ENCODE results near the gene SNX9. TPM values are rescaled to one million over a fixed set of nuclear protein-coding genes. Genes with fewer than 3 reads are reported as not detected.
A peak's percentile ranks its signal among the peaks of the same experiment; 100 is the strongest.
"Not testable (repeated sequence)": the region's sequence is repeated elsewhere in the genome, so short reads cannot be mapped to it uniquely, and the experiment has no call there.

SNX9 gene
- total and polyA plus RNA-seq, 12 donors, result 18.8 to 39.7 (median 31.2) TPM

- no peaks in the 10 kb centered on the region for H3K27me3 ChIP-seq
- intact Hi-C loops (cut with DNase I), result loop anchor here in 1 of 10 donors (10.0 kb wide), 1 partner anchor 231 kb away; no protein-coding TSS in a partner anchor
- no peak overlapping the region for H3K27ac ChIP-seq
- H3K36me3 ChIP-seq, result peaks cover 0 to 50% (median 13%) of the 10 kb centered on the region in 9 donors
- no peaks in the 10 kb centered on the region for H3K9me3 ChIP-seq
- H3K4me1 ChIP-seq, result peaks cover 0 to 31% (median 9%) of the 10 kb centered on the region in 9 donors
- ATAC-seq, result no peak
- no peak for TF ChIP-seq CTCF (IDR thresholded peaks at IDR 0.05)
- no peak for DNase-seq
- 92 to 96% methylated on average over 3 of the region's 3 CpGs for WGBS, 2 donors
- H3K4me3 ChIP-seq, result no peak overlapping the region
Measured at GRCh38 chr6:157895585-157895984, 72.5 kb downstream of the SNX9 start.

GRCh38 chr6:157896932-157897331 is 73.9 kb downstream of the SNX9 start:
- WGBS, 2 donors, result 93 to 96% methylated on average over 4 of the region's 4 CpGs
- no peak overlapping the region for H3K27ac ChIP-seq
- intact Hi-C loops (cut with DNase I), result loop anchor here in 1 of 10 donors (10.0 kb wide), 1 partner anchor 232 kb away; no protein-coding TSS in a partner anchor
- no peaks in the 10 kb centered on the region for H3K27me3 ChIP-seq
- TF ChIP-seq CTCF (IDR thresholded peaks at IDR 0.05), result no peak
- peak in 1 of 8 donors; percentile 17 for ATAC-seq
- H3K4me3 ChIP-seq, result no peak overlapping the region
- peaks cover 0 to 37% (median 15%) of the 10 kb centered on the region in 9 donors for H3K4me1 ChIP-seq
- DNase-seq, result no peak
- no peaks in the 10 kb centered on the region for H3K9me3 ChIP-seq
- H3K36me3 ChIP-seq, result peaks cover 0 to 62% (median 15%) of the 10 kb centered on the region in 9 donors

- peak in 6 of 8 donors; percentile 44 to 77 (median 62) for ATAC-seq
- Histone ChIP-seq H3K36me3 (peaks cover 0 to 65% (median 24%) of the 10 kb centered on the region in 9 donors), H3K27me3 (no peaks in the 10 kb centered on the region), H3K27ac (peak overlapping the region in 1 of 10 donors; percentile 16), H3K9me3 (no peaks in the 10 kb centered on the region), H3K4me1 (peaks cover 0 to 37% (median 15%) of the 10 kb centered on the region in 9 donors), H3K4me3 (no peak overlapping the region)
- TF ChIP-seq CTCF (IDR thresholded peaks at IDR 0.05), result peak in 7 of 9 donors; percentile 23 to 58 (median 41)
- intact Hi-C loops (cut with DNase I), result loop anchor here in 1 of 10 donors (10.0 kb wide), 1 partner anchor 233 kb away; no protein-coding TSS in a partner anchor
- 49% methylated on average over 7 of the region's 7 CpGs for WGBS, 2 donors
- DNase-seq, result no peak
Measured at GRCh38 chr6:157898169-157898568, 75.1 kb downstream of the SNX9 start.

GRCh38 chr6:157898640-157899039 is 75.6 kb downstream of the SNX9 start:
- intact Hi-C loops (cut with DNase I), result loop anchor here in 1 of 10 donors (10.0 kb wide), 1 partner anchor 234 kb away; no protein-coding TSS in a partner anchor
- DNase-seq (no peak), ATAC-seq (peak in 6 of 8 donors; percentile 8 to 55 (median 29))
- Histone ChIP-seq H3K4me3 (no peak overlapping the region), H3K9me3 (no peaks in the 10 kb centered on the region), H3K36me3 (peaks cover 0 to 68% (median 24%) of the 10 kb centered on the region in 9 donors), H3K27ac (peak overlapping the region in 2 of 10 donors; percentile 16 to 20), H3K4me1 (peaks cover 0 to 37% (median 15%) of the 10 kb centered on the region in 9 donors), H3K27me3 (no peaks in the 10 kb centered on the region)
- TF ChIP-seq CTCF (IDR thresholded peaks at IDR 0.05), result no peak
- WGBS, 2 donors, result 56 to 62% methylated on average over 3 of the region's 3 CpGs

- H3K36me3 ChIP-seq, result peaks cover 0 to 83% (median 24%) of the 10 kb centered on the region in 9 donors
- H3K4me3 ChIP-seq; intact Hi-C loops (cut with DNase I); DNase-seq; ATAC-seq; H3K27ac ChIP-seq; H3K9me3 ChIP-seq; H3K27me3 ChIP-seq: not testable (repeated sequence)
- H3K4me1 ChIP-seq, result peaks cover 0 to 44% (median 15%) of the 10 kb centered on the region in 9 donors
- 60 to 65% methylated on average over 10 of the region's 11 CpGs for WGBS, 2 donors
Measured at GRCh38 chr6:157900262-157900661, 77.2 kb downstream of the SNX9 start.

GRCh38 chr6:157900751-157901150 is 77.7 kb downstream of the SNX9 start:
- ATAC-seq; H3K27me3 ChIP-seq; H3K4me3 ChIP-seq; intact Hi-C loops (cut with DNase I); H3K9me3 ChIP-seq; DNase-seq; H3K27ac ChIP-seq: not testable (repeated sequence)
- Histone ChIP-seq H3K4me1 (peaks cover 0 to 48% (median 15%) of the 10 kb centered on the region in 9 donors), H3K36me3 (peaks cover 0 to 86% (median 24%) of the 10 kb centered on the region in 9 donors)
- 34 to 65% methylated on average over 4 of the region's 4 CpGs for WGBS, 2 donors

Measured in heart right ventricle (tissue), 16 donors.